CD4-positive, alpha-beta T cell treated with Interleukin-4 for 1 hour (primary cell): ENCODE results near the gene TBCK.

Experiments used
- DNase-seq, 2 donors: peaks; one replicate each; pipeline ENCODE4 v3.0.0-alpha.2; 2020 to 2022

TBCK gene

GRCh38 chr4:106036334-106036733, 279.7 kb downstream of the TBCK start:
- DNase-seq: no peak

GRCh38 chr4:106035204-106035603, 280.8 kb downstream of the TBCK start:
- DNase-seq: no peak

GRCh38 chr4:106034751-106035150, 281.3 kb downstream of the TBCK start:
- DNase-seq: no peak

GRCh38 chr4:106034220-106034619, 281.8 kb downstream of the TBCK start:
- no peak for DNase-seq

- no peak for DNase-seq
Observed at GRCh38 chr4:106033469-106033868, 282.5 kb downstream of the TBCK start.

GRCh38 chr4:106032851-106033286, 283.1 kb downstream of the TBCK start:
- DNase-seq: no peak

GRCh38 chr4:106022454-106022853, 293.6 kb downstream of the TBCK start:
- DNase-seq: no peak

- no peak for DNase-seq
Observed at GRCh38 chr4:106021737-106022410, 294.1 kb downstream of the TBCK start.

- no peak for DNase-seq
Observed at GRCh38 chr4:106019771-106020170, 296.2 kb downstream of the TBCK start.

- no peak for DNase-seq
Observed at GRCh38 chr4:106017975-106018374, 298.0 kb downstream of the TBCK start.

- no peak for DNase-seq
Observed at GRCh38 chr4:106011387-106011786, 304.6 kb downstream of the TBCK start.

GRCh38 chr4:106010761-106011160, 305.2 kb downstream of the TBCK start:
- DNase-seq: no peak

- DNase-seq: no peak
Observed at GRCh38 chr4:106002994-106003393, 313.0 kb downstream of the TBCK start.

GRCh38 chr4:105998171-105999063, 317.6 kb downstream of the TBCK start:
- DNase-seq: no peak

- DNase-seq: no peak
Observed at GRCh38 chr4:105996845-105997244, 319.2 kb downstream of the TBCK start.

- no peak for DNase-seq
Observed at GRCh38 chr4:105994841-105995501, 321.0 kb downstream of the TBCK start.

GRCh38 chr4:105994061-105994460, 321.9 kb downstream of the TBCK start:
- no peak for DNase-seq

GRCh38 chr4:105992641-105993305, 323.2 kb downstream of the TBCK start:
- DNase-seq: no peak

GRCh38 chr4:105991726-105992125, 324.3 kb downstream of the TBCK start:
- no peak for DNase-seq
